OCI-LY7 (cell line): ENCODE data around the gene SGIP1. TPM values are rescaled to one million over a fixed set of nuclear protein-coding genes. Genes with fewer than 3 reads are reported as not detected.

Experiments
- BruUV-seq: library from RNA; stranded (reverse); fragments of 400-500 nt; replicated peaks from 2 replicates; lab custom pipeline; 2021; lab: Mats Ljungman, UMichigan
- CTCF ChIA-PET: fragments of 300-600 bp; sonication (Branson Sonifier 250); formaldehyde crosslinking; loops from one replicate; lab custom pipeline; 2022; ENCODE audit warnings: antibody characterized with exemption; ENCODE audit not compliant: unreplicated experiment; lab: Charles Lee
- POLR2A ChIA-PET: fragments of 300-600 bp; sonication (Branson Sonifier 250); formaldehyde crosslinking; loops from one replicate; lab custom pipeline; 2022; ENCODE audit warnings: antibody characterized with exemption; lab: Charles Lee
- DNase-seq: peaks from one replicate; pipeline ENCODE4 v3.0.0-alpha.2; 2015; ENCODE audit warnings: low spot score
- H2AFZ ChIP-seq: fragments of 200-600 bp; sonication (generic), shearing (Covaris generic); 2 replicates; pipeline ENCODE4 v1.6.1; 2014; ENCODE audit warnings: mild to moderate bottlenecking, antibody characterized with exemption, low read length, moderate library complexity
- H3K27ac ChIP-seq: fragments of 200-600 bp; sonication (generic); 2 replicates; pipeline ENCODE4 v1.5.1; 2014; ENCODE audit warnings: mixed run types, low read depth, mild to moderate bottlenecking, moderate library complexity, low read length, inconsistent platforms; ENCODE audit not compliant: poor library complexity, severe bottlenecking
- H3K36me3 ChIP-seq: fragments of 200-600 bp; sonication (generic); 2 replicates; pipeline ENCODE4 v1.6.1; 2014; ENCODE audit warnings: mild to moderate bottlenecking, antibody characterized with exemption, low read length, moderate library complexity, mixed read lengths; ENCODE audit not compliant: insufficient read depth
- H3K4me1 ChIP-seq: fragments of 200-600 bp; sonication (generic); 2 replicates; pipeline ENCODE4 v1.5.1; 2014; ENCODE audit warnings: mild to moderate bottlenecking, low read length; ENCODE audit not compliant: insufficient read depth, poor library complexity, severe bottlenecking
- H3K4me2 ChIP-seq: fragments of 200-600 bp; sonication (generic); 2 replicates; pipeline ENCODE4 v1.6.1; 2014; ENCODE audit warnings: mild to moderate bottlenecking, low read length
- H3K4me3 ChIP-seq: fragments of 200-600 bp; sonication (generic); 2 replicates; pipeline ENCODE4 v1.5.1; 2014; ENCODE audit warnings: mild to moderate bottlenecking, low read depth, low read length; ENCODE audit not compliant: poor library complexity, severe bottlenecking
- H3K79me2 ChIP-seq: fragments of 200-600 bp; sonication (generic); 2 replicates; pipeline ENCODE4 v1.6.1; 2016; ENCODE audit warnings: low read depth, mild to moderate bottlenecking, low read length, moderate library complexity, mixed read lengths; ENCODE audit not compliant: insufficient read depth
- H3K9me2 ChIP-seq: fragments of 200-600 bp; sonication (generic); 2 replicates; pipeline ENCODE4 v1.6.1; 2016; ENCODE audit warnings: mild to moderate bottlenecking, low read length, mixed read lengths; ENCODE audit not compliant: insufficient read depth
- H3K9me3 ChIP-seq: fragments of 200-600 bp; sonication (generic); 2 replicates; pipeline ENCODE4 v1.6.1; 2014; ENCODE audit warnings: mild to moderate bottlenecking, mixed run types, low read length, mixed read lengths
- H4K20me1 ChIP-seq: fragments of 200-600 bp; sonication (generic); 2 replicates; pipeline ENCODE4 v1.6.1; 2014; ENCODE audit warnings: mild to moderate bottlenecking, antibody characterized with exemption, low read length, moderate library complexity, mixed read lengths; ENCODE audit not compliant: insufficient read depth
- EZH2phosphoT487 ChIP-seq: fragments of 200-600 bp; sonication (generic); IDR thresholded peaks from 2 replicates; pipeline ENCODE4 v1.6.1; 2018; ENCODE audit warnings: low read depth, borderline replicate concordance, mild to moderate bottlenecking, mixed run types, antibody characterized with exemption, low read length, moderate library complexity, mixed read lengths
- intact Hi-C: fragments of 100-400 bp; cut with micrococcal nuclease; formaldehyde crosslinking; loops from one replicate; pipeline ENCODE4 v1.10.0; 2022; ENCODE audit not compliant: unreplicated experiment
- total RNA-seq, 2 experiments: library from RNA; depleted of rRNA in 1 of 2; stranded (reverse); fragments of >200 nt in 1 of 2; shearing (Covaris generic) in 1 of 2; gene quantifications; 2 replicates each; pipeline ENCODE4 v1.2.3, GENCODE V29; 2014 to 2022
- TF ChIP-seq, protein P1 (sequence below): fragments of 200-600 bp; sonication (generic); conservative IDR thresholded peaks from 2 replicates; pipeline ENCODE4 v1.5.1; 2014; ENCODE audit warnings: mild to moderate bottlenecking, antibody characterized with exemption, low read length, moderate library complexity, mixed read lengths

Gene SGIP1
- total RNA-seq, 2 experiments from 2014 or later, result not detected

- H3K9me2 ChIP-seq, result no peaks in the 10 kb centered on the region
- no peaks in the 10 kb centered on the region for H4K20me1 ChIP-seq
- no peaks in the 10 kb centered on the region for H3K36me3 ChIP-seq
- ChIA-PET CTCF (no interaction called here), POLR2A (interaction anchor here (1.9 kb wide), 1 partner anchor 18 kb away, joined by 5 read pairs; no protein-coding TSS in a partner anchor)
- no peak overlapping the region for H3K27ac ChIP-seq
- intact Hi-C loops, result no loop called here
- no peak overlapping the region for H2AFZ ChIP-seq
- TF ChIP-seq, protein P1, sequence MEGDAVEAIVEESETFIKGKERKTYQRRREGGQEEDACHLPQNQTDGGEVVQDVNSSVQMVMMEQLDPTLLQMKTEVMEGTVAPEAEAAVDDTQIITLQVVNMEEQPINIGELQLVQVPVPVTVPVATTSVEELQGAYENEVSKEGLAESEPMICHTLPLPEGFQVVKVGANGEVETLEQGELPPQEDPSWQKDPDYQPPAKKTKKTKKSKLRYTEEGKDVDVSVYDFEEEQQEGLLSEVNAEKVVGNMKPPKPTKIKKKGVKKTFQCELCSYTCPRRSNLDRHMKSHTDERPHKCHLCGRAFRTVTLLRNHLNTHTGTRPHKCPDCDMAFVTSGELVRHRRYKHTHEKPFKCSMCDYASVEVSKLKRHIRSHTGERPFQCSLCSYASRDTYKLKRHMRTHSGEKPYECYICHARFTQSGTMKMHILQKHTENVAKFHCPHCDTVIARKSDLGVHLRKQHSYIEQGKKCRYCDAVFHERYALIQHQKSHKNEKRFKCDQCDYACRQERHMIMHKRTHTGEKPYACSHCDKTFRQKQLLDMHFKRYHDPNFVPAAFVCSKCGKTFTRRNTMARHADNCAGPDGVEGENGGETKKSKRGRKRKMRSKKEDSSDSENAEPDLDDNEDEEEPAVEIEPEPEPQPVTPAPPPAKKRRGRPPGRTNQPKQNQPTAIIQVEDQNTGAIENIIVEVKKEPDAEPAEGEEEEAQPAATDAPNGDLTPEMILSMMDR, result no peak
- no peak for TF ChIP-seq EZH2phosphoT487
- H3K9me3 ChIP-seq, result no peaks in the 10 kb centered on the region
- no peaks in the 10 kb centered on the region for H3K79me2 ChIP-seq
- H3K4me2 ChIP-seq, result no peak overlapping the region
- no peaks in the 10 kb centered on the region for H3K4me1 ChIP-seq
- H3K4me3 ChIP-seq, result no peak overlapping the region
- BruUV-seq, result no TSS peak
- no peak for DNase-seq
Observed at GRCh38 chr1:66535061-66535460, 1.1 kb downstream of the SGIP1 start.

GRCh38 chr1:66535853-66536252 lies 1.9 kb downstream of the SGIP1 start:
- no peaks in the 10 kb centered on the region for H3K4me1 ChIP-seq
- no peak for DNase-seq
- no TSS peak for BruUV-seq
- H3K4me2 ChIP-seq, result no peak overlapping the region
- no peak overlapping the region for H3K4me3 ChIP-seq
- H3K9me2 ChIP-seq, result no peaks in the 10 kb centered on the region
- ChIA-PET CTCF (no interaction called here), POLR2A (interaction anchor here (0.6 to 1.0 kb wide), 6 partner anchors 9 to 294 kb away, joined by 3 to 4 read pairs (median 3); no protein-coding TSS in a partner anchor)
- H3K9me3 ChIP-seq, result no peaks in the 10 kb centered on the region
- H4K20me1 ChIP-seq, result no peaks in the 10 kb centered on the region
- no peaks in the 10 kb centered on the region for H3K79me2 ChIP-seq
- no peak overlapping the region for H3K27ac ChIP-seq
- intact Hi-C loops, result no loop called here
- no peak for TF ChIP-seq EZH2phosphoT487
- TF ChIP-seq, protein P1, result no peak
- no peak overlapping the region for H2AFZ ChIP-seq
- no peaks in the 10 kb centered on the region for H3K36me3 ChIP-seq

- ChIA-PET CTCF (no interaction called here), POLR2A (no interaction called here)
- H3K9me3 ChIP-seq, result no peaks in the 10 kb centered on the region
- H3K4me3 ChIP-seq, result no peak overlapping the region
- TF ChIP-seq EZH2phosphoT487, result no peak
- TF ChIP-seq, protein P1, result no peak
- H3K4me2 ChIP-seq, result no peak overlapping the region
- no TSS peak for BruUV-seq
- H3K9me2 ChIP-seq, result no peaks in the 10 kb centered on the region
- no peaks in the 10 kb centered on the region for H4K20me1 ChIP-seq
- no peak for DNase-seq
- H3K36me3 ChIP-seq, result no peaks in the 10 kb centered on the region
- H2AFZ ChIP-seq, result no peak overlapping the region
- no peaks in the 10 kb centered on the region for H3K79me2 ChIP-seq
- H3K27ac ChIP-seq, result no peak overlapping the region
- H3K4me1 ChIP-seq, result no peaks in the 10 kb centered on the region
- intact Hi-C loops, result no loop called here
Observed at GRCh38 chr1:66537718-66538117, 3.8 kb downstream of the SGIP1 start.
